Stimulated activated CD8-positive, alpha-beta memory T cell treated with anti-CD3 and anti-CD28 coated beads, Interleukin-12 subunit alpha, Interleukin-12 subunit beta, amount 100 ng/mL, for 4 hours (primary cell): ENCODE data around the gene TOM1L2.
"Not testable (repeated sequence)": the region's sequence is repeated elsewhere in the genome, so short reads cannot be mapped to it uniquely, and the experiment has no call there.

ENCODE experiments used
- DNase-seq: peaks from one replicate; pipeline ENCODE4 v3.0.0-alpha.2; 2020; ENCODE audit warnings: low read depth

TOM1L2 gene

DNA sequence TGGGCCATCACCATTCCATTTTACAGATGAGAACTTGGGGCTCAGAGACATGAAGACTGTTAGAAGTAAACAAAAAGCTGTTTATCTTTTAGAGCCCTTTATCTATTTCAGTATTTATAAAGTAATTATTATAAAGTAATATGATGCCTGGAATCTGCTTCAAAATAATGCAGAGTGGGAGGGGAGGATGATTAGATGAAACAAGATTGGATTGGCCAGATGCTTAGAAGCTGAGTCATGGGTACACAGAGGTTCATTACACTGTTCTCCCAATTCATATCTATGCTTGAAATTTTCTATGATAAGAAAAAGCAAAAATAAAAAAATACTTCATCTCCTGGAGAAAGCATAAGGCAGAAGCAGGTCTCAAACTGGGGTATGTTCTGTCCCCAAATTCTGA, 29.4 kb downstream of the TOM1L2 start:
- DNase-seq = no peak

DNA sequence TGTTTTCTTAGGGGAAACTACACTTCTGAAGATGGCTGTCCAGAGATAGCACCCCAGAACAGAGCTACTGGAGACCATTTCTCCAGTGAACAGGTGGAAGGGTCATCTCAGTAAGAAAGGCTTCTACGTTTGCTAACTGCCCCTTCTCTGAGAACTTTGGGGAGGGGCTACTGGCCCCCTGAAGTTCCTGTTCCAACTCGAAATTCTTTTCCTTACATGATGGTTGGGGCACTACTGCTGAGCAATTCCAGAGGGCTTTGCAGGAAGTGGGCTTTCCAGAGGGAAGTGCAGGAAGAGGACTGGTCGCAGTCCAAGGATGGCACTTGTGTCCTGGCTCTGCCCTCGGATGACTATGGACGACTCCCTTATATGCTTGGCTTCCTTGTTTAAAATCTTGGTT, 31.2 kb downstream of the TOM1L2 start:
- DNase-seq = no peak

DNA sequence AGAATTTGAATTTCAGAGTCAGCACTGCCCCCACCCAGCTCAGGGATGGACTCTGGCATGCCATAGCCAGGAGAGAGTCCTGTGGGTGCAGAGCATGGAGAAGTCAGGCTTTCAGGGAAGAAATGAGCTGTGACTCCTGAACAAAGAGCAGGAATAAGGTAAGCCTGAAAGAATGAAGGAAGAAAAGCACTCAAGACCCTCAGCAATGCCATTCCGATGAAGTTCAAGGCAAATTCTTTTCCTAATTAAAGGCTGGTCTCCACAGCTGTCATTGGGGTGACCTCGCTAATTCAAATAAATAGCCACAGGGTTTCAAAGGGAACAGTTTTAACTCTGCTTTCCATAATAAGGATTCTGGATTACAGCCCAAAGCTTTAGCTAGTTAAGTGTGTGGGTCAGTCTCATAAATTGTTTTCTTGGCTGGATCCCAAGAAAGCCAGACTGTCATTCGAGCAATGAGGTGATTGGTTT, 31.7 kb downstream of the TOM1L2 start:
- DNase-seq = no peak

DNA sequence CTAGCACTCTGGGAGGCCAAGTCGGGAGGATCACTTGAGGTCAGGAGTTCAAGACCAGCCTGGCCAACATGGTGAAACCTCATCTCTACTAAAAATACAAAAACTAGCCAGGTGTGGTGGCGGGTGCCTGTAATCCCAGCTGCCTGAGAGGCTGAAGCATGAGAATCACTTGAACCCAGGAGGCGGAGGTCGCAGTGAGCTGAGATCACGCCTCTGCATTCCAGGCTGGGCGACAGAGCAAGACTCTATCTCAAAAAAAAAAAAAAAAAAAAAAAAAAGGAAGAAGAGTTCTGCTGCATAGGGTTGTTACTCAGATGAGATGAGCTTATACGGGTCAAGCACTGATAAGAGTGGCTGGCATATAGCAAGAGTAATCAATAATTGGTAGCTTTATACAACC, 32.3 kb downstream of the TOM1L2 start:
- DNase-seq = not testable (repeated sequence)

DNA sequence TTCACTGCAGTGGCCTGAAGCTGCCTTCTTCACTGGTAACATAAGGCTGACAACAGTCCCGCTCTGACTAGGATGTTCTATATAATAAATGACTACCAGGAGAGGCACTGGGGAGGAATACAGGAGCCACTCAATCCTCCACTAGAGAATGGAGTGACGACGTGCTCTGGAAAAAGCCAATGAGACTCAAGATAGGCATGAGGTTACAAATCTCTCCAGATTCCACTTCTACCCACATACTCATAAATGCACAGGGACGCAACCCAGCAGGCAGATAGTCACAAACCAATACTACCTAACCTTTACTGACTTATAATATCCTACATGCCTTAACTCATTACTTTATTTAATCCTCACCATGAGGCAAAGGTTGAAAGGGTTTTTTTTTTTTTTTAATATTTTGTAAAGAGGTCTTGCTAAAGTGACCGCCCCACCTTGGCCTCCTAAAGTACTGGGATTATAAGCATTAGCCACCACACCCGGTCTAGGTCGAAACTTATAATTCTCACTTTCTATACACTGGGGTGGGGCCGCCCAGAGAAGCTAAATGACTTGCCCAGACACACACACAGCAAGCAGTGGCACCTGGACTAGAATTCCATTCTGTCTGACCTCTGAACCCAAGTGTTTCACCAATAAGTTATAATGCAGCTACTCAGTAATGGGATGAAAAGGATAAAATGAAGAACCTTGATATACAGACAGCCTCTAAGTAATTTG, 33.7 kb downstream of the TOM1L2 start:
- no peak for DNase-seq

DNA sequence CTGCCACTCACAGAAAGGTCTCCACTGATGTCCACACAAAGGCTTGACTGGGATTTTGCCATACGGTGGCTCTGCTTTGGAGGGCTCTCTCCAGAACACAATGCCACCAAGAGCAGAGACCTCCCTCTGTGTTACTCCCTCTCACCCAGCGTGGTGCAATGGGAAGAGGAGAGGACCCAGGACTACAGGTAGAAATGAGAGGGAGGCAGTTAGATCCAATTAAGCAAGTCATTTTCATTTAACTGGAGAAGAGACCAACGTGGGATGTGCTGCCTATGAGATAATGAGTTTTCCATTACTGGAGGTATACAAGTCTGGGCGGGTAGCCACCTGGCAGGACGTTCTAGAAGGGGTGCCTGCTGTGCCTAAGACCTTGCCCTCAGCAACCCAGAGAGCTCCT, 34.2 kb downstream of the TOM1L2 start:
- DNase-seq = no peak

DNA sequence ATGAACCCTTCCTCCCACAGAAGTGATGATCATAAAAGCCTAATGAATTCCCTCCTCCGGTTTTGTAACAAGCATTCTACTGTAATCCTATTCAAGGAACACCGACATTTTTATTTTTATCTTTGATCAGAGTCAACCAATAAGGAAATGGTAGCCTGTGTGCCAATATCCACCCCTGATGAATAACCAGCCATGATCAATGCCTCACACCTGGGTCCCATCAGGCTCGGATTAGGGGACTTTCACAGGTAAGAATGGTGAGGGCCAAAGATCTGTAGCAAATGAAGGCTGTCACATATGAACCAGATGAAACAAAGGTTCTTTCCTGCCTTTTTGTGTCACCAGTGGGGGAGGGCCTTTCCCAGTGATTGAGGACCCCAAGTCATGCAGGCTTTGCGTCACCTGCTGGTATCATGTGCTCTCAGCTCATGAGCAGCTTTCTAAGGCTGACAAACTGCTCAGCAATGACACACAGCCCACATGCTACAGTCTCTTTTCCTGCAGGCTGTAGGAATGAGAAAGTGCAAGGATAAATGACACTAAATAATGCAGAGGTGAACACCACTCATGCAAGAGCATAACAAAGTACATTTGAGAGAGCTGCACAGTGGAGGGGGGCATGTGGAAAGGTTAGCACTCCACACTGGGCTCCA, 34.9 kb downstream of the TOM1L2 start:
- no peak for DNase-seq

DNA sequence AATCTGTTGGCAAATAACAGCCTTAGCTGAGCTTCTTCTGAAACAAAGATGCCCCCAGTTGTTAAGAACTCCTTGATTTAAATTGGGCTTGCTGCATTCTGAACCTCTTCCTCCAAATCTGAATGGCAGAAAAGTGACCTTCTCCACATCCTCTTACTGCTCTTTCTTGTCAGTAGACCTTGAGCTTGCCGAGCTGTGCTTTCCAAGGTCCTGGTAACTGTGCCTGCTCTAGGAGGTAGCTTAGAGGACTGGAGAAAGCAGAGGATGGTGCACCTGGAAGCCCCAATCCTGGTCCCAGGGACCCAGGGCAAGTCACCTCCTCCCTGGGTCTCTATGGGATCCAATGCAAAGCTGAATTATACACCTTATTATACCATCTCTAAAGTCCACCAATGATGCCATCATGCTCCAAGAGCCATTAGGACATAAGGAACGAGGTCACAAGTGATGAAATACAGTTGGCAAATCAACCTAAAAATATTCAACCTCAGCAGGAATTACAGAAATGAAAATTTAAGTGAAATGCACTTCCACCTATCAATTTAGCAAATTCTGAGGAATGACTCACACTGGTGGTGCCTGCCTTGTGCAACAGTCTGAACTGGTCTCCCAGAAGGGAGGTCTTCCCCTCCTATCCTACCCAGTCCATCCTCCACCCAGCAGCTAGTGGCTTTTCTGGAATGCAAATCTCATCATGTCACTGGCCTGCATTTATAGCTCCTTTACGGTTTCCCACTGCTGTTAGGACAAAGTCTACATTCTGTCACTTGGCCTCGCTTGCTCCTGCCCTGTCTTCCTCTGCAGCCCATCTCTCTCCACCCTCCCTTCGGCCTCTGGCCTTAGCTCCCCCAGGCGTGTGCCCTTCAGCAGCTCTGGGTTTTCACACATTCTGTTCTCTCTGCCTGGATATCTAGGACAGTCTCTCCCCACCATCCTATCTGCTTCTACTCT, 36.6 kb downstream of the TOM1L2 start:
- no peak for DNase-seq

DNA sequence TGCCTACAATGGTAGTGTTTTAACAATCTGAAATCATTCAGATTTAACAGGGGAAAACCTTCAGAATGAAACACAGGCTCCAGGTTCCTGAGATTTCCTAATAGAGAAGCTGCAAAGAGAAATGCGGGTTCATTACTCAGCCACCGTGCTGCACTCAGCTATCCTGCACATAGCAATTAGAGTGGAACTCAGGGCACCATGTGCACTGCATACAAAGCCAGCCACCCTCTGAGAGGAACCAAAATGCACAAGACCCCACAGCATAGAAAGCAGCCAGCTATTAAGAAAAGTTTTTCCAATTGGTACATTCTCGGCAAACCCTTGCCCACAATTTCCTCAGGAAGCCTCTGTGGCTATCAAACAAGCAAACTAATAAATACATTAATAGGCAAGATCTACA, 37.4 kb downstream of the TOM1L2 start:
- no peak for DNase-seq

DNA sequence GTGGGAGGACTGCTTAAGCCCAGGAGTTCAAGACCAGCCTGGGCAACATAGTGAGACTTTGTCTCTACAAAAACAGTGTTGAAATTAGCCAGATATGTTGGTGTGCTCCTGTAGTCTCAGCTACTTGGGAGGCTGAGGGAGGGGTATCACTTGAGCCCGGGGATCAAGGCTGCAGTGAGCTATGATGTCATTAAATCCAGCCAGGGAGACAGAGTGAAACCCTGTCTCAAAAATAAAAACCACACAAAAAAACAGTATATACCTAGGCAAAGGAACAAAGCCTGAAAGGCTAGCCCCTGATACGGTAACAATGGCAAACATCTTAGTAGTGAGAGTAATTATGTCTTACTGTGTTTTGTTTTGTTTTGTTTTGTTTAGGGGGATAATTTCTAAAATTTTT, 38.0 kb downstream of the TOM1L2 start:
- DNase-seq = no peak

DNA sequence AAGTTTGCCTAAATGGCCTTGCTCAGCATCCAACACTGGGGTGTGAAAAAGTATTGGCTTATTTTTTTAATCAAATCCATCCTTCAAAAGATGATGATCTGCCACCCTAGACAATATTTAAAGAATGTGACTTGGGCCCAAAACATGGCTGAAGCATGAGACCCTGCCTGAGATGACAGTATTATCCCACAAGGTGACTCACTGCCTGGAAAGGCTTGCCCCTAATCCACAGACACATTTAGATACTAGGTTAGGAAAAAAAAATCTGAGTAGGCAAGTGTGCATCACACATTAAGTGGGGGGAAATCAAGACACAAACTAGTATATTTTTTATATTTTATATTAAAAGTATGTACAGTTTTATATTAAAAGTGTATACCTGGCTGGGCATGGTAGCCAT, 38.4 kb downstream of the TOM1L2 start:
- DNase-seq = no peak

DNA sequence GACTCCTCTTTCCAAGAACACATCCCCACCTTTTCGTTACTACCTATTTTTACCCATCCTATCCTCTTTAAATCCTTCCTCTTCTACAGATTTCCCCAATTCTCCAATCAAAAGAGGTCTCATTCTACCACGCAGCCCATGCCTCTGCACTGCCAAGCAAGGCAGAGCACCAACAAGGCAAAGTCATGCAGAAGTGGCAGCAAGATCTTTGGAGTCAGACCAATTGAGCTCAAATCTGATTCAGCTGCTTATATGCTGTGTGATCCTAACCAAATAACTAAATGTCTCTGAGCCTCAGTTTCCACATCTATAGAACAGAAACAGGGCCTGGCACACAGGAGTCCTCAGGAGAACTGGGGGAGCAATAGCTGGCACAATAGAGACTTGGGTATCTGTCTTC, 41.0 kb downstream of the TOM1L2 start:
- DNase-seq = no peak

DNA sequence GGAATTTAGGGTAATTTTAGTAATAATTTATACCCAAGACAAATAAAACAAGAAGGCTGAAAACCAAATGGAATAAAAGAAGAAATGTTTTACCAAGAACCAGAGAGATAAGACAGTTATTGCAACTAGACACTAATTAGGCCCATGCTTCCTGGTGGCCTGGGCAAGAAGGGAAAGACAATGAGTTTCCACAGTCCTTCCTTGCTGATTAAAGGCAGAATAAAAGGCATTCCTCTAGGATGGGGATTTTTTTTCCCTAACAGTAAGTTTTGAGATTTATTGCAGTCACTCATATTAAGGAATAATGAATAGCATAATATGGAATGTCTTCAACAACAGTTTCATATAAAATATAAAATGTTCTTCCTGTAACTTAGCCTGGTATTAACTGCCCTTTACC, 41.5 kb downstream of the TOM1L2 start:
- DNase-seq = no peak

DNA sequence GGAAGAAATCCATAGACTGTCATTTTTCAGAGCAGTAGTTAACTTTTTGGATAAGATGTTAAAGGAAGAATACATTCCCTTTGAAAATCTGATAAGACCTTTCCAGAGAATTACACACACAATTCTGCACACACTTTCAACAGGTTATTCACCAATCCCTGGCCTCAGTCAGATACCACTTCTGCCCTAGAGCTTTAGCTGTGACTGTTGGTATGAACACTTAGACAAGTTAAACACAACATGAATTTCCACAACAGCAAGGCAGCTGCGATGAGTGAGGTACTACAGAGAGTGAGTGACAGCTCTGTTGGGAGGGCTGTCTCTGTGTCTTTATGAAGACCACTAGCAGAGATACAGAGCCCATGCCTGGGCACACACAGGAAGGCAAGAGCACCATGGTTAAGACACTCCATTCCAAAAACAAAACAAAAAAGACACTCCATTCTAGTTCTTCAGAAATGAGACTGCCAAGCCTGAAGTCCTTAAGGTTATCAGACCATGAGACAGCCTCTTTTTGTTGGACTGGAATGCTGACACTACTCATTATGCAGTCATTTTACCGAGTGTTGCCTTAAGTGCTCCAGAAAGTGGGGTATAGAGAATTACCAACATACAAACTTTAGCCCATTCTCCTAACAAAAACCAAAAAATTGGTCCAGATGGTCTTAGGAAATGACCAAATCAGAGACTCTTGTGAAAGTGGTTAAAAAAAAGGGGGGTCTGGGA, 42.4 kb downstream of the TOM1L2 start:
- DNase-seq = no peak

DNA sequence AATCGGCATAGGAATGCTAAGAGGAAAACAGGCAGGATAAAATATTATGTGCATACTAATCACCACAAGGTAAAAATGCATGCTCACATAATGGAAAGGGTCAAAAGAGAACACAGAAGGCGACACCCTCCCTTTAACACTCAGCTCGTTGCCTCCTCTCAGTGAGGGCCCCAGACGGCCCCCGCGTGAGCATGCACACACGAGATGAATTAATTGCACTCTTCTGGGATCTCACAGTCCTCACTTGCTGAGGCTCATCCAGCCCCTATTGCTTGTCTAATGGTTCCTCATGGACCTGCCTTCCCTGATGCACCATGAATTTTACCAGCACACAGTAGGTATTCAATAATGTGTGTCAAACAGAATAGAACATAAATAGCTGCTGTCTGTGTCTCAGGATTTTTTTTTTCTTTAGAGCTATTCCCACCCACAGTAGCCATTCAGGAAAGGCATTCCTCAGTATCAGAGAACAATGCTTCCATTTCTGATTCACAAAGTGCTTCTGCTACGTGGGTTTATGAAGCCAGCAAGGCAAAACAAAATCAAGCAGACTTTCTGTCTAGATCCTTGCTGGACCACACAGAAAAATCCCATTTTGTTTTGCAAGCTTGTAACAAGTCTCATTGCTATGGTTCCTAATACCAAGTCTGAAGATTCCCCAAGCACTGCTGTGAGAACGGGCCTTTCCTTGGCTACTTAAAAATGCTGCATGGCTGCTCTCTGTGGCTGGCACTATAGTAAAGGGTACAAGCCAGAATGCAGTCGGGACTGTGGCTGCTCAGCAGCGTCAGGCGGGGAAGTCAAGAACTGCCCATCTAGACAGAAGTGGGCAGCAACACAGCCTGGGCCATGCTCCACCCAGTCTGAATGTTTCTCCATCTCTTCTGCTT, 43.6 kb downstream of the TOM1L2 start:
- DNase-seq = no peak

DNA sequence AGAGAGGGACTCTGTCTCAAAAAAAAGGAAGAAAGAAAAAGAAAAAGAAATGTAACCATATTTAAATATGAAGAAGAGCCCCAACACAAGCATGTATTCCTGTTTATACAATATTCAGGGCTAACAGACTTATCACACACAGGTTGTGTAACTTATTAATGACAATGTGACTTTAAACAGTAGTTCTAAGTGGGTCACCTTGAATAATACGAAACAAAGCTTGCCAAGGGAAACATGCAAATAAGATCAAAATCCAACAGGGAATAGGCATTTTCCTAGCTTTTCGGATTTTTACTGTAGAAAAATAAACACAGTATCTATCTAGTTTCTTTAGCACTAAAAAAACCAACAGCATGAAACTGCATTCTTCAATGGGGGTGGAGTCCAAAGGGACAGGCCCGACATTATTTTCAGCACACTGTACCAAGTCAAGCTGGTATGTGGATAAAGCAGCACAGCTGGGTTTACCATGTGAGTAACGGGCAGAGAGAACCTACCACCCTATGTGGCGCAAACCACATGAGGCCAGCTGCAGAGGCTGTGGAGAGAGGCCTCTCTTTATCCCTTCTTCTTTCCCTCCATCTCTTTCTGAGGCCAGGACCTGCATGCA, 45.3 kb downstream of the TOM1L2 start:
- DNase-seq = no peak

DNA sequence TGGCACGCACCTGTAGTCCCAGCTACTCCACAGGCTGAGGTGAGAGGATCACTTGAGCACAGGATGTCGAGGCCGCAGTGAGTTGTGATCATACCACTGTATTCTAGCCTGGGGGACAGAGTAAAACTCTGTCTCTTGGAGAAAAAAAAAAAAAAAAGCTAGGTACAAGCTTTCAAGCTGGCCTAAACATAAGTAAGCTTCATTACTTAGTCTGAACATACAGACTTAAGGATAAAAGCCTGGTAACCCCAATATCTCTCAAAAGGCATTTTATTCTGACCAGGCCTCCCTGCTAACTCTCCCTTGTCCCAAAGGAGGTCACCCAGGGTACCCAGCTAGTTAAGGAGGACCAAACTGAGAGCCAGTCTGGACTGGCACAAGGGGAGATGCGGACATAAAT, 46.2 kb downstream of the TOM1L2 start:
- DNase-seq = no peak

DNA sequence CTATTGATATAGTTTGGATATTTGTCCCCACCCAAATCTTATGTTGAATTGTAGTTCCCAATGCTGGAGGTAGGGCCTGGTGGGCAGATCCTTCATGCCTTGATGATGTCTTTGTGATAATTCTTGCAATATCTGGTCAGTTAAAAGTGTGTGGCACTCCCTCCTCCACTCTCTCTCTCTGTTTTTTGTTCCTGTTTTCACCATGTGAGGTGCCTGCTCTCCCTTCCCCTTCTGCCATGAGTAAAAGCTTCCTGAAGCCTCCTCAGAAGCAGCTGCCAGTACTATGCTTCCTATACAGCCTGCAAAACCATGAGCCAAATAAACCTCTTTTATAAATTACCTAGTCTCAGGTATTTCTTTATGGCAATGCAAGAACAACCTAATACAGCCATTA, 47.3 kb downstream of the TOM1L2 start:
- no peak for DNase-seq

DNA sequence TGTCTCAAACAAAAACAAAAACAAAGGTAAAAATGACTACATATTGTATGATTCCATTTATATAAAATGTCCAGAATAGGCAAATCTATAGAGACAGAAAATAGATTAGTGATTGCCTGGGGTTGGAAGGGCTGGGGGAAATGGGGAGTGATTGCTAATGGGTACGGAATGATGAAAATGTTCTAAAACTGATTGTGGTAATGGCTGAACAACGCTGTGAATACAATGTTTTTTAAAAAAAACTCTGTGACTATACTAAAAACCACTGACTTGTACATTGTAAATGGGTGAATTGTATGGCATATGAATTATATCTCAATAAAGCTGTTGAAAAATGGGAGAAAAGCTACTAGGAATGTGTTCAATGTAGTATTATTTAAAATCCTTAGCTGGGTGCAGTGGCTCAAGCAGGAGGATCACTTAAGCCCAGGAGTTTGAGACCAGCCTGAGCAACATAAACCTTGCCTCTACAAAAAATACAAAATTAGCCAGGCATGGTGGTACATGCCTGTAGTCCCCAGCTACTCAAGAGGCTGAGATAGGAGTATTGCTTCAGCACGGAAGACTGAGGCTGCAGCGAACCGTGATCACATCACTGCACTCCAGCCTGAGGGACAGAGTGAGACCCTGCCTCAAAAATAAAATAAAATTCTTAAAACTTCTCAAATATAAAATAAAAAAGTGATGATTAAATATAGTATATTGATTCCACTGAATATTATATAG, 47.9 kb downstream of the TOM1L2 start:
- DNase-seq = no peak

DNA sequence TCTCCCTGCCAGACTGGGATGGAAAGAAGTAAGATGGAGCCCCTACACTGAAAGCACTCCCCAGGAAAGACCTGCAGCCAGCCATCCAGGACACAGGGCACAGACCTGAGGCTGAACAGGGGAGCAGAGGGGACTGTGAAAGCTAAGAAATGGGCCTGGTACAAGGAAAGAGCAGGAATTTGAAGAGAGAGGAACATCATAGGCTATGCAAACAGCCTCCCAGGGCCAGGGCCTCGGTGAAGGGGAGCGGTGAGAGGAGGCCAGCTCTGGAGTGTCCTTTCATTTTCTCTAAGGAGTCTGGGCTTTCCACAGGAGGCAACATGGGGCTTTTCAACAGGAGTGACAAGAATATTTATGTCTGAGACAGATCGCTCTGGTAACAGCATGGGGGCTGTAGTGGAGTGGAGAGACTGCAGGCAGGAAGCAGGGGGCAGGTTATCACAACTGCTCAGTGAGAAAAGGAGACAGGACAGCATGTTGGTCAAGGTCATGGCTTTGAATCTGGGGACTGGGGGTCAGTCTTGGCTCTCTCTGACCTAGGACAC, 50.1 kb downstream of the TOM1L2 start:
- DNase-seq = no peak
